Measurements from ENCODE around the gene SIPA1. TPM values are rescaled to one million over a fixed set of nuclear protein-coding genes. Genes with fewer than 3 reads are reported as not detected.

Gene SIPA1
- total and polyA plus RNA-seq, 9 of the 15 experiments (the other 6 are each of a cell fraction or from before 2014, with no cell fraction given): 0.25 to 85.8 (median 16.8) TPM

GRCh38 chr11:65637794-65638419, at the start of gene SIPA1 (continued):
- TF ChIP-seq, protein P1, sequence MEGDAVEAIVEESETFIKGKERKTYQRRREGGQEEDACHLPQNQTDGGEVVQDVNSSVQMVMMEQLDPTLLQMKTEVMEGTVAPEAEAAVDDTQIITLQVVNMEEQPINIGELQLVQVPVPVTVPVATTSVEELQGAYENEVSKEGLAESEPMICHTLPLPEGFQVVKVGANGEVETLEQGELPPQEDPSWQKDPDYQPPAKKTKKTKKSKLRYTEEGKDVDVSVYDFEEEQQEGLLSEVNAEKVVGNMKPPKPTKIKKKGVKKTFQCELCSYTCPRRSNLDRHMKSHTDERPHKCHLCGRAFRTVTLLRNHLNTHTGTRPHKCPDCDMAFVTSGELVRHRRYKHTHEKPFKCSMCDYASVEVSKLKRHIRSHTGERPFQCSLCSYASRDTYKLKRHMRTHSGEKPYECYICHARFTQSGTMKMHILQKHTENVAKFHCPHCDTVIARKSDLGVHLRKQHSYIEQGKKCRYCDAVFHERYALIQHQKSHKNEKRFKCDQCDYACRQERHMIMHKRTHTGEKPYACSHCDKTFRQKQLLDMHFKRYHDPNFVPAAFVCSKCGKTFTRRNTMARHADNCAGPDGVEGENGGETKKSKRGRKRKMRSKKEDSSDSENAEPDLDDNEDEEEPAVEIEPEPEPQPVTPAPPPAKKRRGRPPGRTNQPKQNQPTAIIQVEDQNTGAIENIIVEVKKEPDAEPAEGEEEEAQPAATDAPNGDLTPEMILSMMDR (IDR thresholded peaks at IDR 0.05 in 2 of 3, conservative IDR thresholded peaks at IDR 0.05 in 1 of 3; ENCODE audit: insufficient read depth in 2 of 3, low read depth in 1 of 3, low read length in 3 of 3): peak; percentile 69 to 74 (median 71)
- TF ChIP-seq HDAC3 (IDR thresholded peaks at IDR 0.05; ENCODE audit: borderline replicate concordance, partially characterized antibody) (no peak), E2F6 (IDR thresholded peaks at IDR 0.05; ENCODE audit: borderline replicate concordance in 1 of 2, extremely low read depth in 1 of 2, insufficient read depth in 1 of 2, insufficient read length in 1 of 2, low read depth in 1 of 2, low read length in 1 of 2, poor library complexity in 1 of 2, severe bottlenecking in 1 of 2) (peak; percentile 36 to 69), NEUROD1 (IDR thresholded peaks at IDR 0.05; ENCODE audit: borderline replicate concordance, low read depth, low read length, partially characterized antibody) (no peak), MNT (conservative IDR thresholded peaks at IDR 0.05) (peak in 1 of 2 experiments; percentile 64; a peak in 2 of 4 replicates), CTBP1 (IDR thresholded peaks at IDR 0.05; ENCODE audit: borderline replicate concordance) (peak; percentile 61), ZNF280B (CRISPR knock-in tag; IDR thresholded peaks at IDR 0.05) (0 out of 2 replicates have a peak, but pooled peaks have one; percentile 61), ZNF263 (CRISPR knock-in tag; IDR thresholded peaks at IDR 0.05; ENCODE audit: borderline replicate concordance) (peak; percentile 72; the same call in 1 of the 2 replicates), THAP7 (CRISPR knock-in tag; IDR thresholded peaks at IDR 0.05) (peak; percentile 85; the same call in 1 of the 2 replicates), ZBTB17 (CRISPR knock-in tag; IDR thresholded peaks at IDR 0.05) (peak; percentile 73), FOXK2 (conservative IDR thresholded peaks at IDR 0.05 in 1 of 2, IDR thresholded peaks at IDR 0.05 in 1 of 2; ENCODE audit: low read depth in 2 of 2) (no peak), RBFOX2 (IDR thresholded peaks at IDR 0.05; ENCODE audit: low read depth, low read length) (peak; percentile 80), ADNP (tag; IDR thresholded peaks at IDR 0.05) (no peak), TCF7L2 (IDR thresholded peaks at IDR 0.05; ENCODE audit: low read depth, low read length) (no peak), TEAD2 (tag; IDR thresholded peaks at IDR 0.05) (no peak), ETV6 (IDR thresholded peaks at IDR 0.05; ENCODE audit: borderline replicate concordance in 1 of 2, low read depth in 2 of 2, low read length in 1 of 2) (peak in 1 of 2 experiments; percentile 26; a peak in 1 of 4 replicates), ETV6 (CRISPR knock-in tag; IDR thresholded peaks at IDR 0.05; ENCODE audit: borderline replicate concordance) (no peak)
- TF ChIP-seq, protein P2, sequence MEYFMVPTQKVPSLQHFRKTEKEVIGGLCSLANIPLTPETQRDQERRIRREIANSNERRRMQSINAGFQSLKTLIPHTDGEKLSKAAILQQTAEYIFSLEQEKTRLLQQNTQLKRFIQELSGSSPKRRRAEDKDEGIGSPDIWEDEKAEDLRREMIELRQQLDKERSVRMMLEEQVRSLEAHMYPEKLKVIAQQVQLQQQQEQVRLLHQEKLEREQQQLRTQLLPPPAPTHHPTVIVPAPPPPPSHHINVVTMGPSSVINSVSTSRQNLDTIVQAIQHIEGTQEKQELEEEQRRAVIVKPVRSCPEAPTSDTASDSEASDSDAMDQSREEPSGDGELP (CRISPR knock-in tag; IDR thresholded peaks at IDR 0.05; ENCODE audit: borderline replicate concordance): no peak; the same call in 1 of the 2 replicates
